ENCODE measurements around the gene HSD11B1.

DNA sequence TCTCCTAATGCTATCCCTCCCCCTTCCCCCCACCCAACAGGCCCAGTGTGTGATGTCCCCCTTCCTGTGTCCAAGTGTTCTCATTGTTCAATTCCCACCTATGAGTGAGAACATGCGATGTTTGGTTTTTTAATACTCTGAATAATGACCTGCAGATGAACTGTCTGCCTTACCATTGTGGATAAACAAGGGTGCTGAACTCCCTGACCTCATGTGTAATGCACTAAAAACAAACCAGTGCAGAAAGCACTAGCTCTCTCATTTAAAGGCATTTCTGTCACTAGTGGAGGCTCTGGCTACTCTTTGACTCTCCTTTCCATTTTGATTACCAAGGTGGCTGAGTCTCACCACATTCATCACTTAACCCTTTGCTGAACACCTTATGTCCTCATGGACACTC lies 28.1 kb downstream of the HSD11B1 start:
- TF ChIP-seq, protein P1, sequence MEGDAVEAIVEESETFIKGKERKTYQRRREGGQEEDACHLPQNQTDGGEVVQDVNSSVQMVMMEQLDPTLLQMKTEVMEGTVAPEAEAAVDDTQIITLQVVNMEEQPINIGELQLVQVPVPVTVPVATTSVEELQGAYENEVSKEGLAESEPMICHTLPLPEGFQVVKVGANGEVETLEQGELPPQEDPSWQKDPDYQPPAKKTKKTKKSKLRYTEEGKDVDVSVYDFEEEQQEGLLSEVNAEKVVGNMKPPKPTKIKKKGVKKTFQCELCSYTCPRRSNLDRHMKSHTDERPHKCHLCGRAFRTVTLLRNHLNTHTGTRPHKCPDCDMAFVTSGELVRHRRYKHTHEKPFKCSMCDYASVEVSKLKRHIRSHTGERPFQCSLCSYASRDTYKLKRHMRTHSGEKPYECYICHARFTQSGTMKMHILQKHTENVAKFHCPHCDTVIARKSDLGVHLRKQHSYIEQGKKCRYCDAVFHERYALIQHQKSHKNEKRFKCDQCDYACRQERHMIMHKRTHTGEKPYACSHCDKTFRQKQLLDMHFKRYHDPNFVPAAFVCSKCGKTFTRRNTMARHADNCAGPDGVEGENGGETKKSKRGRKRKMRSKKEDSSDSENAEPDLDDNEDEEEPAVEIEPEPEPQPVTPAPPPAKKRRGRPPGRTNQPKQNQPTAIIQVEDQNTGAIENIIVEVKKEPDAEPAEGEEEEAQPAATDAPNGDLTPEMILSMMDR (IDR thresholded peaks at IDR 0.05) = no peak
- TF ChIP-seq POLR2A (IDR thresholded peaks at IDR 0.05) = no peak
